ENCODE data around the gene MYEOV. TPM values are rescaled to one million over a fixed set of nuclear protein-coding genes. Genes with fewer than 3 reads are reported as not detected.

The MYEOV gene
- polyA plus RNA-seq, 1 donor (not counting 4 experiments of a cell fraction or from before 2014, with no cell fraction given), result 1.4 TPM

DNA sequence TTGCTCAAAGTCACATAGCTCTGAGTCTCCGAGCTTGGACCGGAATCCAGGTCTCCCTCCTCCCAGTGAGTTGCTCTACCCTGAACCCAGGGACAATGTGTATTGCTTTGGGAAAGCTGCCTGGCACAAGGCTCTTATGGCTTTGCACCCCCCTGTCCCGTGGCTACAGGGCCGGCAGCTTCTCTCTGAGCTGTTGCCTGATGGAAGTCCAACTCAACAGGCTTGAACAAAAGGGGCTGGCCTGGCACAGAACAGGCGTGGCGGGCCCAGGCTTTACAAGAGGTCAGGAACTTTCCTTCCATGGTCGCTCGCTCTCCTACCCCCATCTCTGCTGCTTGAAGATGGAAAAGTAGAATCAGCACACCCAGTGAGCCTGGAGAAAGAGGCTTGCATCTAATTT lies 34.3 kb downstream of the MYEOV start:
- no peaks in the 10 kb centered on the region for H4K20me1 ChIP-seq (ENCODE audit: control insufficient read depth, extremely low read depth, insufficient read depth, low read length)
- H3K4me3 ChIP-seq (ENCODE audit: control insufficient read depth in 2 of 3, extremely low read depth in 1 of 3, insufficient read depth in 2 of 3, low read depth in 1 of 3, low read length in 3 of 3), result no peak overlapping the region
- no peak for TF ChIP-seq EZH2 (IDR thresholded peaks at IDR 0.05; ENCODE audit: low read length)
- TF ChIP-seq, protein P1, sequence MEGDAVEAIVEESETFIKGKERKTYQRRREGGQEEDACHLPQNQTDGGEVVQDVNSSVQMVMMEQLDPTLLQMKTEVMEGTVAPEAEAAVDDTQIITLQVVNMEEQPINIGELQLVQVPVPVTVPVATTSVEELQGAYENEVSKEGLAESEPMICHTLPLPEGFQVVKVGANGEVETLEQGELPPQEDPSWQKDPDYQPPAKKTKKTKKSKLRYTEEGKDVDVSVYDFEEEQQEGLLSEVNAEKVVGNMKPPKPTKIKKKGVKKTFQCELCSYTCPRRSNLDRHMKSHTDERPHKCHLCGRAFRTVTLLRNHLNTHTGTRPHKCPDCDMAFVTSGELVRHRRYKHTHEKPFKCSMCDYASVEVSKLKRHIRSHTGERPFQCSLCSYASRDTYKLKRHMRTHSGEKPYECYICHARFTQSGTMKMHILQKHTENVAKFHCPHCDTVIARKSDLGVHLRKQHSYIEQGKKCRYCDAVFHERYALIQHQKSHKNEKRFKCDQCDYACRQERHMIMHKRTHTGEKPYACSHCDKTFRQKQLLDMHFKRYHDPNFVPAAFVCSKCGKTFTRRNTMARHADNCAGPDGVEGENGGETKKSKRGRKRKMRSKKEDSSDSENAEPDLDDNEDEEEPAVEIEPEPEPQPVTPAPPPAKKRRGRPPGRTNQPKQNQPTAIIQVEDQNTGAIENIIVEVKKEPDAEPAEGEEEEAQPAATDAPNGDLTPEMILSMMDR (optimal IDR thresholded peaks at IDR 0.05 in 1 of 3, IDR thresholded peaks at IDR 0.05 in 1 of 3, conservative IDR thresholded peaks at IDR 0.05 in 1 of 3; ENCODE audit: extremely low read depth in 1 of 3, insufficient read depth in 2 of 3, low read length in 3 of 3), result no peak
- H3K79me2 ChIP-seq (ENCODE audit: control insufficient read depth, insufficient read depth, low read length), result no peaks in the 10 kb centered on the region
- H3K4me2 ChIP-seq (ENCODE audit: control insufficient read depth, extremely low read depth, insufficient read depth, low read depth, low read length), result no peak overlapping the region
- no peaks in the 10 kb centered on the region for H3K36me3 ChIP-seq (ENCODE audit: control insufficient read depth in 2 of 2, extremely low read depth in 1 of 2, insufficient read depth in 2 of 2, low read length in 2 of 2)
- H3K9ac ChIP-seq (ENCODE audit: control insufficient read depth, extremely low read depth, insufficient read depth, low read length), result no peak overlapping the region
- no peaks in the 10 kb centered on the region for H3K9me3 ChIP-seq (ENCODE audit: control insufficient read depth, low read depth, low read length)
- no peak overlapping the region for H3K27ac ChIP-seq (ENCODE audit: control insufficient read depth, insufficient read depth, low read length)
- FAIRE-seq, result no peak
- dilution Hi-C loops (cut with MboI; ENCODE audit: extremely low pct_ligation_motif_present, low sequenced_read_pairs), result no loop called here
- no peak for DNase-seq (ENCODE audit: low read depth, low spot score)
- no peaks in the 10 kb centered on the region for H3K9me1 ChIP-seq (ENCODE audit: control insufficient read depth, extremely low read depth, insufficient read depth, low read length)
- H2AFZ ChIP-seq (ENCODE audit: control insufficient read depth, low read length), result no peak overlapping the region
- H3K27me3 ChIP-seq (ENCODE audit: control insufficient read depth, extremely low read depth, insufficient read depth, low read length), result no peaks in the 10 kb centered on the region
- no peaks in the 10 kb centered on the region for H3K4me1 ChIP-seq (ENCODE audit: control insufficient read depth, extremely low read depth, insufficient read depth, low read length)

- no peak for FAIRE-seq
- TF ChIP-seq, protein P1 (optimal IDR thresholded peaks at IDR 0.05 in 1 of 3, IDR thresholded peaks at IDR 0.05 in 1 of 3, conservative IDR thresholded peaks at IDR 0.05 in 1 of 3; ENCODE audit: extremely low read depth in 1 of 3, insufficient read depth in 2 of 3, low read length in 3 of 3), result no peak
- TF ChIP-seq EZH2 (IDR thresholded peaks at IDR 0.05; ENCODE audit: low read length), result no peak
- H3K4me2 ChIP-seq (ENCODE audit: control insufficient read depth, extremely low read depth, insufficient read depth, low read depth, low read length), result no peak overlapping the region
Measured at GRCh38 chr11:69329581-69329980, 35.6 kb downstream of the MYEOV start.

More at GRCh38 chr11:69329581-69329980, 35.6 kb downstream of the MYEOV start:
- Histone ChIP-seq H3K9me1 (ENCODE audit: control insufficient read depth, extremely low read depth, insufficient read depth, low read length) (no peaks in the 10 kb centered on the region), H3K79me2 (ENCODE audit: control insufficient read depth, insufficient read depth, low read length) (no peaks in the 10 kb centered on the region), H3K9ac (ENCODE audit: control insufficient read depth, extremely low read depth, insufficient read depth, low read length) (no peak overlapping the region), H3K4me1 (ENCODE audit: control insufficient read depth, extremely low read depth, insufficient read depth, low read length) (no peaks in the 10 kb centered on the region), H4K20me1 (ENCODE audit: control insufficient read depth, extremely low read depth, insufficient read depth, low read length) (no peaks in the 10 kb centered on the region), H3K9me3 (ENCODE audit: control insufficient read depth, low read depth, low read length) (no peaks in the 10 kb centered on the region), H2AFZ (ENCODE audit: control insufficient read depth, low read length) (no peak overlapping the region), H3K27me3 (ENCODE audit: control insufficient read depth, extremely low read depth, insufficient read depth, low read length) (no peaks in the 10 kb centered on the region), H3K4me3 (ENCODE audit: control insufficient read depth in 2 of 3, extremely low read depth in 1 of 3, insufficient read depth in 2 of 3, low read depth in 1 of 3, low read length in 3 of 3) (no peak overlapping the region), H3K27ac (ENCODE audit: control insufficient read depth, insufficient read depth, low read length) (no peak overlapping the region), H3K36me3 (ENCODE audit: control insufficient read depth in 2 of 2, extremely low read depth in 1 of 2, insufficient read depth in 2 of 2, low read length in 2 of 2) (no peaks in the 10 kb centered on the region)
- dilution Hi-C loops (cut with MboI; ENCODE audit: extremely low pct_ligation_motif_present, low sequenced_read_pairs), result no loop called here
- no peak for DNase-seq (ENCODE audit: low read depth, low spot score)

Data from keratinocyte (primary cell).